ENCODE results near the gene RPRD1B.

The RPRD1B gene

GRCh38 chr20:38084425-38084951 lies 50.9 kb downstream of the RPRD1B start:
- TF ChIP-seq CTCF (IDR thresholded peaks at IDR 0.05): no peak

- no peak for TF ChIP-seq CTCF (IDR thresholded peaks at IDR 0.05)
These were observed 51.5 kb downstream of the RPRD1B start for GRCh38 chr20:38085026-38085425.

GRCh38 chr20:38089500-38089899 lies 56.0 kb downstream of the RPRD1B start:
- no peak for TF ChIP-seq CTCF (IDR thresholded peaks at IDR 0.05)

GRCh38 chr20:38090061-38090460 lies 56.5 kb downstream of the RPRD1B start:
- TF ChIP-seq CTCF (IDR thresholded peaks at IDR 0.05): no peak

- TF ChIP-seq CTCF (IDR thresholded peaks at IDR 0.05): no peak
These were observed 58.1 kb downstream of the RPRD1B start for GRCh38 chr20:38091441-38092216.

- no peak for TF ChIP-seq CTCF (IDR thresholded peaks at IDR 0.05)
These were observed 58.8 kb downstream of the RPRD1B start for GRCh38 chr20:38092260-38092857.

- TF ChIP-seq CTCF (IDR thresholded peaks at IDR 0.05): no peak
These were observed 59.4 kb downstream of the RPRD1B start for GRCh38 chr20:38092915-38093314.

Measured in LNCAP (cell line).